PFSK-1 (cell line): ENCODE data around the gene TCOF1.

ENCODE experiments used
- FOXP2 ChIP-seq: optimal IDR thresholded peaks from 2 replicates; pipeline ENCODE3; 2011; ENCODE audit warnings: borderline replicate concordance, control low read depth, inconsistent platforms; ENCODE audit not compliant: insufficient read depth; ENCODE audit errors: extremely low read length, extremely low read depth
- POLR2AphosphoS5 ChIP-seq: IDR thresholded peaks from 2 replicates; pipeline ENCODE4 v1.6.1; 2012; ENCODE audit warnings: low read depth, mild to moderate bottlenecking, control low read depth, low read length, moderate library complexity
- REST ChIP-seq, 2 experiments: IDR thresholded peaks; 2 replicates each; pipeline versions ENCODE4 v1.6.1 to v1.8.0; 2011 to 2012; ENCODE audit warnings: low read depth in 2 of 2, low read length in 2 of 2, control low read depth in 1 of 2, inconsistent platforms in 1 of 2, mild to moderate bottlenecking in 1 of 2, moderate library complexity in 1 of 2; ENCODE audit not compliant: insufficient read depth in 1 of 2
- SIN3A ChIP-seq: IDR thresholded peaks from 2 replicates; pipeline ENCODE4 v1.6.1; 2012; ENCODE audit warnings: mild to moderate bottlenecking, low read length, moderate library complexity, borderline replicate concordance; ENCODE audit not compliant: insufficient read depth
- TAF1 ChIP-seq: IDR thresholded peaks from 2 replicates; pipeline ENCODE4 v1.6.1; 2012; ENCODE audit warnings: low read length, control low read depth, borderline replicate concordance; ENCODE audit not compliant: insufficient read depth

The TCOF1 gene

GRCh38 chr5:150428106-150428876, 70.8 kb downstream of the TCOF1 start:
- no peak for TF ChIP-seq SIN3A
- peak; percentile 49; the same call in 1 of the 2 replicates for TF ChIP-seq POLR2AphosphoS5

- TF ChIP-seq FOXP2 (no peak), REST (IDR thresholded peaks at IDR 0.05; ENCODE audit: insufficient read depth in 1 of 2, low read depth in 2 of 2, low read length in 2 of 2) (no peak), SIN3A (no peak), TAF1 (no peak), POLR2AphosphoS5 (no peak)
These were observed 71.5 kb downstream of the TCOF1 start for GRCh38 chr5:150428978-150429377.

GRCh38 chr5:150429410-150429873, 71.9 kb downstream of the TCOF1 start:
- TF ChIP-seq SIN3A: no peak
- no peak for TF ChIP-seq TAF1
- no peak for TF ChIP-seq POLR2AphosphoS5
- no peak for TF ChIP-seq FOXP2
- TF ChIP-seq REST (IDR thresholded peaks at IDR 0.05; ENCODE audit: insufficient read depth in 1 of 2, low read depth in 2 of 2, low read length in 2 of 2): no peak

DNA sequence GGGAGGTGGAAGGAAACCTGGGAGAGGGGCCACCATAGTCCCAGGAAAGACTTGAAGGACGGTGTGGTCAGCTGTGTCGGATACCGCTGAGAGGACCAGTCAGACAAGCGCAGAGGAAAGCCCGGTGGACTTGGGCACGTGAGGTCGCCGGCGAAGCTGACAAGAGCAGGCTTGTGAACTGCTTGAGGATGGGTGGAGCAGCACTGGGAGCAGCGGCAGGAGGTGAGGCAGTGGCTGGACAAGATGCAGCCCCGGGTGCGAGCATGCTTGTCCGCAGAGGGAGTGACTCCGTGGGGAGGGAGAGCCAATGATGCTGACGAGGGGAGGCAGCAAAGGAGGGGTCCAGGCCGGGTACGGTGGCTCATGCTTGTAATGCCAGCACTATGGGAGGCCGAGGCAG, 73.6 kb downstream of the TCOF1 start:
- no peak for TF ChIP-seq REST (IDR thresholded peaks at IDR 0.05; ENCODE audit: insufficient read depth in 1 of 2, low read depth in 2 of 2, low read length in 2 of 2)
- TF ChIP-seq FOXP2: no peak
- no peak for TF ChIP-seq SIN3A
- TF ChIP-seq TAF1: no peak
- no peak for TF ChIP-seq POLR2AphosphoS5

DNA sequence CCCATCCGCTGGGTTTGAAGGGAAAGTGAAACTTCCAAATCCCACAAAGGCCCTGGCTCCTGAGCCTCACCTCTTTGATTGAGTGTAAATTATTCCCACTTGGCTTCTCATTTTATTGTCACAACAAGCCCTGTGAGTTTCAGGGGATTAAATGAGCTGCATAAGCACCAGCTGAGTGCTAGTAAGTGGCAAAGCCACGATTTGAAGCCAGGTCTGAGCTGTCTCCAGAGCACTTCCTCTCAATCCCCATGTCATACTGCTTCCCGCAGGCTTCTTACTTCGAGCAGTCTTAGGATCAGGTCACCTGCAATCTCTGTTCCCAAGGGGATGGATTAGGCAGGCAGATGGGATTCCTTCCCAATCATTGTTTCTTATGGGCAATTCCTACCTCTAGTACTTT, 74.1 kb downstream of the TCOF1 start:
- TF ChIP-seq FOXP2 (no peak), TAF1 (no peak), SIN3A (no peak), REST (IDR thresholded peaks at IDR 0.05; ENCODE audit: insufficient read depth in 1 of 2, low read depth in 2 of 2, low read length in 2 of 2) (no peak), POLR2AphosphoS5 (no peak)
